ENCODE results near the gene NCK2.
A peak's percentile ranks its signal among the peaks of the same experiment; 100 is the strongest.

The NCK2 gene

GRCh38 chr2:105744909-105745853 is at the start of gene NCK2:
Gene NCK2, plus strand, starts transcription at chr2:105744912. Its CDS starts 110,152 bp downstream, at chr2:105855064.
- in situ Hi-C loops (cut with HindIII; ENCODE audit: low sequenced_read_pairs) = no loop called here
- TF ChIP-seq, protein P1, sequence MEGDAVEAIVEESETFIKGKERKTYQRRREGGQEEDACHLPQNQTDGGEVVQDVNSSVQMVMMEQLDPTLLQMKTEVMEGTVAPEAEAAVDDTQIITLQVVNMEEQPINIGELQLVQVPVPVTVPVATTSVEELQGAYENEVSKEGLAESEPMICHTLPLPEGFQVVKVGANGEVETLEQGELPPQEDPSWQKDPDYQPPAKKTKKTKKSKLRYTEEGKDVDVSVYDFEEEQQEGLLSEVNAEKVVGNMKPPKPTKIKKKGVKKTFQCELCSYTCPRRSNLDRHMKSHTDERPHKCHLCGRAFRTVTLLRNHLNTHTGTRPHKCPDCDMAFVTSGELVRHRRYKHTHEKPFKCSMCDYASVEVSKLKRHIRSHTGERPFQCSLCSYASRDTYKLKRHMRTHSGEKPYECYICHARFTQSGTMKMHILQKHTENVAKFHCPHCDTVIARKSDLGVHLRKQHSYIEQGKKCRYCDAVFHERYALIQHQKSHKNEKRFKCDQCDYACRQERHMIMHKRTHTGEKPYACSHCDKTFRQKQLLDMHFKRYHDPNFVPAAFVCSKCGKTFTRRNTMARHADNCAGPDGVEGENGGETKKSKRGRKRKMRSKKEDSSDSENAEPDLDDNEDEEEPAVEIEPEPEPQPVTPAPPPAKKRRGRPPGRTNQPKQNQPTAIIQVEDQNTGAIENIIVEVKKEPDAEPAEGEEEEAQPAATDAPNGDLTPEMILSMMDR (IDR thresholded peaks at IDR 0.05; ENCODE audit: low read depth, low read length) = no peak
- DNase-seq (ENCODE audit: low read depth, low spot score) = peak; percentile 40
- peak within 1 kb of the TSS; percentile 62 for H3K4me3 ChIP-seq (ENCODE audit: low read depth, low read length)

DNA sequence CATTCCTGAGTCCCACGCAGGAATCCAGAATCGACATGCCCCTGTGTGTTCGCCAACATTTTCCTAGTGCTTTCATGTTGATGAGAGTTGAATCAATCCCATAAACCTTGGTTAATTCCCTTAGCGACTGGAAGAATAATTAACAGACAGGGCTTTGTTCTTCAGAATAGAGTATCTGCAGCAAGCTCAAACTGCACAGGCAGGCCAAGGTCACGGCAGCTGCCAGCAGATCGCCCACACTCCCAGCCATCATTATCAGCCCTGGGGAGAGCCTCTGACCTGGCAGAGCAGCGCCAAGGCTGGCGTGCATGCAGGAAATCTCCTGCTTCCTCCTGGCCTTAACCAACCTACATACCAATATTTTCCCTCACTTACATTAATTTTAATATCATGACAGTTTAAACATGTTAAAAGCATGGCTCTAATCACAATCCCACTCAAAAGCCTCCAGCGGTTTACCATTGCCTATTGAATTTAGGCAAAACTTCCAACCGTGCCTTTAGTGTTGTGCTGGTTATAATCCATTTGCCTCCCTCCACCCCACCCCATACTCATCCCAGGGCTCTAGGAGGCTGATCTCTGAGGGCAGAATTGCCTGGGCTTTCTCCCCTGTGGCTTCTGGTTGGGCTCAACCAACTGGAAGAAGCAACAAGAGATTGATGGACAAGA is 46.8 kb upstream of the NCK2 start:
- in situ Hi-C loops (cut with HindIII; ENCODE audit: low sequenced_read_pairs) = no loop called here
- DNase-seq (ENCODE audit: low read depth, low spot score) = no peak
- TF ChIP-seq, protein P1 (IDR thresholded peaks at IDR 0.05; ENCODE audit: low read depth, low read length) = no peak
- H3K4me3 ChIP-seq (ENCODE audit: low read depth, low read length) = no peak overlapping the region

- TF ChIP-seq, protein P1 (IDR thresholded peaks at IDR 0.05; ENCODE audit: low read depth, low read length) = no peak
- in situ Hi-C loops (cut with HindIII; ENCODE audit: low sequenced_read_pairs) = no loop called here
- DNase-seq (ENCODE audit: low read depth, low spot score) = no peak
Observed at GRCh38 chr2:105698820-105699219, 45.9 kb upstream of the NCK2 start.

DNA sequence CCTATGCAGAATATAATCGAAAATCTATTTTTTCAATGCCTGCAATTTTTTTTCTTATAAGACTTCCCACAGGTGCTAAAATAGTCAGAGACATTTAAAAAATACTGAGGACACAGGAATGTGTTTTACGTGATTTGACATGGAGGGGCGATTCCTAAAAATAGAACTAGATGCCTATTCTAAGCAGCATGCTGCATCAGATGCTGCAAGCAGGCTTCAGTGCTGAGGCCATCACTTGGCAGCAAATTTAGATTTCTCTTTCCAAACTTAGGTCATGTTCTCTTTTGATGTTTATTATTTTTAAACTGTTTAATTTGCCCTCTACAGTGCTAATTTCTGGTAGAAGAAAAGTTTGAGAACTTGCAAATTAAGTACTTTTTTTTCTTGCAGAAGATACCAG is 43.7 kb upstream of the NCK2 start:
- DNase-seq (ENCODE audit: low read depth, low spot score) = no peak
- TF ChIP-seq, protein P1 (IDR thresholded peaks at IDR 0.05; ENCODE audit: low read depth, low read length) = no peak
- in situ Hi-C loops (cut with HindIII; ENCODE audit: low sequenced_read_pairs) = no loop called here
- H3K4me3 ChIP-seq (ENCODE audit: low read depth, low read length) = no peak overlapping the region

More at GRCh38 chr2:105698820-105699219, 45.9 kb upstream of the NCK2 start:
- no peak overlapping the region for H3K4me3 ChIP-seq (ENCODE audit: low read depth, low read length)

DNA sequence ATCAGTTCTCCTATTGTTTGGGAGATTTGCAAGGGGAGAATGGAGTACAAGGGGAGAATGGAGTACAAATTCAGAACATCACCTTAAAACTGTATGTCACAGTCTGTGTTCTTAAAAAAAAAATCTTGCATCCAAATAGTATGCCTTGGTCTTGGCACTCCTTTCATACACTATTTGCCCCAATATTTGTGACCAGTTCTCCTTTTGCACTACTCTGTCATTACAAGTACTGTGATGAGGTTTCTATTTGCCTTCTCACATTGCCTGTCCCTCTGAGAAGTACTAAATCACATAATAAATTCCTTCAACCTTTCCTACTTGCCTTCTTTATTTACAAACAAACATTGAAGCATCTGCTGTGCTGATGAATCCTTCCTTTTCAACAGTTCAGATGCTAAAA is 36.0 kb upstream of the NCK2 start:
- no peak overlapping the region for H3K4me3 ChIP-seq (ENCODE audit: low read depth, low read length)
- in situ Hi-C loops (cut with HindIII; ENCODE audit: low sequenced_read_pairs) = no loop called here
- no peak for DNase-seq (ENCODE audit: low read depth, low spot score)
- TF ChIP-seq, protein P1 (IDR thresholded peaks at IDR 0.05; ENCODE audit: low read depth, low read length) = no peak

GRCh38 chr2:105711394-105711793 is 33.3 kb upstream of the NCK2 start:
- TF ChIP-seq, protein P1 (IDR thresholded peaks at IDR 0.05; ENCODE audit: low read depth, low read length) = no peak
- in situ Hi-C loops (cut with HindIII; ENCODE audit: low sequenced_read_pairs) = no loop called here
- DNase-seq (ENCODE audit: low read depth, low spot score) = no peak
- no peak overlapping the region for H3K4me3 ChIP-seq (ENCODE audit: low read depth, low read length)

Measured in astrocyte of the spinal cord (primary cell).